OCI-M2 (cell line): ENCODE measurements around the gene KMT5C.
"Not testable (repeated sequence)": the region's sequence is repeated elsewhere in the genome, so short reads cannot be mapped to it uniquely, and the experiment has no call there.

ENCODE experiments used
- DNase-seq: peaks from one replicate; lab custom pipeline; 2025; ENCODE audit not compliant: unreplicated experiment; lab: John Stamatoyannopoulos, UW

The KMT5C gene

DNA sequence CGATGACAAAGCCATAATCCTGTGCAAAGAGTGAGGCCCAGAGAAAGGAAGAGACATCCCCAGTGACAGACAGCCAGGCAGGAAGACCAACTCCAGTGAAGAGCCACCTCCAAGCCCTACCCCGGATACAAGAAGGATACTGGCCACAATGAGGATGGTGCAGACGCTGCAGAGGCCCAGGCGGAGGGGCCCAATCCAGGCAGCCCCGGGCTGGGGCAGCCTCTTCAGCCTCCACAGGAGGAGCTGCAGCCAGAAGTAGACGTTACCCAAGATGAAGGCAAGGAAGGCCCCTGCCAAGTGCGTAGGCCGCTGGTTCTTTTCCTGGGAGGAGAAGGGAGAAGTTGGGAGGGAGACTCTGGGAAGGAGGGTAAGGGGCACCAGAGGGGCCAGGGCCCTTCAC is 23.0 kb upstream of the KMT5C start:
- no peak for DNase-seq

DNA sequence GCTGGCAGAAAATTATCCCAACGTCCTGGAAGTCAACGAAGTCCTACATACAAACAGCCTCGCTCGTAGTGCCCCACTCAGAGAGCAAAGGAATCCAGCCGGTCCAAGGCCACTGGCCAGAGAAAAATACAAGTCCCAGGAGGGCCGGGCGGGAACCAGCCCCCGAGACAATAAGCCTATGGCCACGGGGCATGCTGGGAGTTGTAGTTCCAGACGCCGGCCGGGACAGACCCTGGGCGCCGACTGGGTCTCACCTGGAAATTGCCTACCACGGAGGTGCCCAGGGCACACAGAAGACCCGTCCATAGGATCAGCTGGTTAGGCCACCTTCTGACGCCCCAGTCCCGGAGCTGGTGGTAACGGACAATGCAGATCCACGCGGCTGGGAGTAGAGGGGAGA is 19.9 kb upstream of the KMT5C start:
- no peak for DNase-seq

DNA sequence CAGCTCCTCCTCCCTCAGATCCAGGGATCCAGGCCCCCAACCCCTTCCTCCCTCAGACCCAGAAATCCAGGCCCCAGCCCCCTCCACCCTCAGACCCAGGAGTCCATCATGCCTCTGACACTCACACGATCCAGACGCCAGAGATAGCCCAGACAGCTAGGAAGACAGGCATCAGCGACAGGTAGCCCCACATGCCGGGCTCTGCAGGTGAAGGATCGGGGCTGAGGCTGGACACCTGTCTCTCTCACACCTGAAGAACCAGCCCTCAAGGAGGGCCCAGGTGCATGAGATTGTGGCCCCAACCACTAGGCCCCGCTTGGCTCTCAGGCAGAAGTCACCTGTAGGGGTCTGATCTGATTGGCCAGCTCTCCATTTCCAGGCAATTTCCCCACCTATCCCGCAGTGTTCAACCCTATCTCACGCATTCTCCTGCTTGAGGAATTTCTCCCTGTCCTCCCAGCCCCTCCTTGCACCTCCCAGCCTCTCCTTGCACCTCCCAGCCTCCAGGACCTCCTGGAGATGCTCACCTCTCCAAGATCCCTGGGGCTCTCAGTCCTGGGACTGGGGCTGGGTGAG is 18.7 kb upstream of the KMT5C start:
- no peak for DNase-seq

DNA sequence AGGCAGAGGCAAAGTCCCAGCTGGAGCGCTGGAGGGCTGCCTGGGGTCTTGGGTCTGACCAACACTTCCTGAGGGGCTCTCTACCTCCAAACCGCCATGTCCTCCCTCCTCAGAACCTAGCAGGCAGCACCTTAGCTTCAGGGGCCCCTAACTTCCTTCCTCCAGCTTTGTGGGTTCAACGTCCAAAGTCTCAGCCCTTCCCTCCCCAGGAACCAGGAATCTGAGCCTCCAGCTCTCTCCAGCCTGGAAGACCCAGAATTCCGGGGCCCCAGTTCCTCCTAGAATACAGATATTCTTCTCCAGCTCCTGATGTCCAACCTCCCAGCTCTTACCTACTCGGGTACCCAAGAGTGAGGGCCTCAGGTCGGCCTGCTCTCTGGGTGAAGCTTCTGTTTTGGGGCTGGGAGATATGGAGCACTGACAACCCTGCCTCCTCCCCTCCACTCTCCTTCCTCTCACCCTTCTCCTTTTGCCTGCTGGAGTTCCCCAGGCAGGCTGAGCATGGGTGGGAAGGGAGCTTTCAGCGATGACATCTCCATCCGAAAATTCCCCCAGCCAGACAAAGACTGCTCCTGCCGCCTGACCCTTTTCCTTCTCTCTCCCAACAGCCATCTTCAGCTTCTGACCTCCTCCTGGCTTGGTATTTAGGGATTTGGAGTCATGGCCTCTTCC is 18.1 kb upstream of the KMT5C start:
- DNase-seq: no peak

DNA sequence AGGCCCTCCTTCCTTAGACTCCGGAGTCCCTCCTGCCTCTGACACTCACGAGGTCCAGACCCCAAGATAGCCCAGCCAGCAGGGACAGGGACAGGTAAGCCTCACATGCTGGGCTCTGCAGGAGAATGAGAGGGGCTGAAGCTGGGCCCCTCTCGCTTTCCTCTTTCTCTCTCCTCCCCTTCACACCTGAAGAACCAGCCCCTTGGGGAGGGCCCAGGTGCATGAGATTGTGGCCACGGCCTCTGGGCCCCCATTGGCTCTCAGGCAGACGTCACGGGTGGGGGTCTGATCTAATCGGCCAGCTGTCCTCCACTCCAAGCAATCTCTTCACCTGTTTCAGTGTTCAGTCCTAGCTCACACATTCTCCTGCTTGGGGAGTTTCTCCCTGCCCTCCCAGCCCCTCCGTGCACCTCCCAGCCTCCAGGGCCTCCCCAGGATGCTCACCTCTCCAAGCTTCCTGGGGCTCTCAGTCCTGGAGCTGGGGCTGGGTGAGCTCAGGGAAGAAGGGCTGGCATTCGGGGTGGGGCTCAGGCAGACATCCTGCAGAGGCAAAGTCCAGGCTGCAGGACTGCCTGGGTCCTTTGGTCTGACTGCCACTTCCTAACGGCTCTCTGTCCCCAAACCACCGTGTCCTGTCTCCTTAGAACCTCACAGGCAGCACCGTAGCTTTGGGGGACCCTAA is 17.3 kb upstream of the KMT5C start:
- no peak for DNase-seq

DNA sequence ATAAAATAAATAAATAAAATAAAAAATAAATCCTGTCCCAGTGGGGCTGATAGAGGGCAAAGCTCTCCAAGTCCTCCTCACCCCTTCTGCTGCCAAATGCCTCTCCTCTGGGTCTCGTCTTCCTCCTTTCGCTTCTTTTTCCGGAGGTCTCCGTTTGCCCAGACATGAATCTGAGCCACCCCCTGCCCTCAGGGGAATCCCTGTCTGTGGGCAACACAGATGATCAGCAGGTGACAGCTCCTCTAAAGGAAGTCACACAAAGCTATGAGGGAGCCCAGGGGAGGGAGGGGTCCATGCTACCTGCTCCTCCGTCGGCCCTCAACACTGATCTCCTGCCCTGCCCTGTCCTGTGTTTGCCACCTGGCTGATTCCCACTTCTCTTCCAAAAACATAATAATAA is 15.0 kb upstream of the KMT5C start:
- DNase-seq: no peak

DNA sequence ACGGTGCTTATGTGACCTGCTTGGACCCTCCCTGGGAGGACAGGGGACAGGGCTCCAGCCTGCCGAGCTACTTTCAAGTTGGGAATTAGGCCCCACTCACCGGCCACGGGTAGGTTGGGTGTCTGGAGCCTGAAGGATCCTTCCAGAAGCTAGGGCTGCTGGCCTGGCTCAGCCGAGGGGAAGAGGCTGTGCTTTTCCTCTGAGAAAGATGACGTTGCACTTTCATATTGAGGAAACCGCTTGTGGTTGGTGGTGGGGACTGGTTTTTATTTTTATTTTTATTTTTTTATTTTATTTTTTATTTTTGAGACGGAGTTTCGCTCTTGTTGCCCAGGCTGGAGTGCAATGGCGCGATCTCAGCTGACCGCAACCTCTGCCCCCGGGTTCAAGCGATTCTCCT is 14.5 kb upstream of the KMT5C start, which contains the start of gene TMEM150B:
TMEM150B (minus strand) TSS at position 170 of the 400 bp plus-strand sequence. CDS start 4,305 bp downstream, outside the sequence.
- DNase-seq: no peak

DNA sequence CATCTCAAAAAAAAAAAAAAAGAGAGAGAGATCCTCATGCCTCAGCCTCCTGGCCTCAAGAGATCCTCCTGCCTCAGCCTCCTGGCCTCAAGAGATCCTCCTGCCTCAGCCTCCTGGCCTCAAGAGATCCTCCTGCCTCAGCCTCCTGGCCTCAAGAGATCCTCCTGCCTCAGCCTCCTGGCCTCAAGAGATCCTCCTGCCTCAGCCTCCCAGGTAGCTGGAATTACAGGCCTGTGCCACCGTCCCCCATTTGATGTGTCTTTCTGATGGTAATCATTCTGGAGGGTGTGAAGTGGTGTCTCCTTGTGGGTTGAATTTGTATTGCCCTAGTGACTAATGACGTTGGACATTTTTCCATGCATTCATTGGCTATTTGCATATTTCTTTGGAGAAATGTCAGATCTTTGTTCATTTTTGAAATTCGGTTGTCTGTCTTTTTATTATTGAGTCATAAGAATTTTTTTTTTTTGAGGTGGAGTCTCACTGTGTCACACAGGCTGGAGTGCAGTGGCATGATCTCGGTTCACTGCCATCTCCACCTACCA is 10.8 kb upstream of the KMT5C start:
- not testable (repeated sequence) for DNase-seq

DNA sequence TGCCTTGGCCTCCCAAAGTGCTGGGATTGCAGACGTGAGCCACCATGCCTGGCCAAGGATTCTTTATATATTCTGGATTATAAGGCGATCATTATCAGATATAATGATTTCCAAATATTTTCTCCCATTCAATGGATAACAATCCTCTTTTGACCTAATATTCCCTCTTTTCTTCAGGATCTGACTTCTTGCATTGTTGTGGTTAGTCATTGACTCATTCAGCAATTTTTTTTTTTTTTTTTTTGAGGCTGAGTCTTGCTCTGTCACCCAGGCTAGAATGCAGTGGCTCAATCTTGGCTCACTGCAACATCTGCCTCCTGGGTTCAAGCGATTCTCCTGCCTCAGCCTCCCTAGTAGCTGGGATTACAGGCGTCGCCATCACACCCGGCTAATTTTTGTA is 9.9 kb upstream of the KMT5C start:
- DNase-seq: not testable (repeated sequence)

DNA sequence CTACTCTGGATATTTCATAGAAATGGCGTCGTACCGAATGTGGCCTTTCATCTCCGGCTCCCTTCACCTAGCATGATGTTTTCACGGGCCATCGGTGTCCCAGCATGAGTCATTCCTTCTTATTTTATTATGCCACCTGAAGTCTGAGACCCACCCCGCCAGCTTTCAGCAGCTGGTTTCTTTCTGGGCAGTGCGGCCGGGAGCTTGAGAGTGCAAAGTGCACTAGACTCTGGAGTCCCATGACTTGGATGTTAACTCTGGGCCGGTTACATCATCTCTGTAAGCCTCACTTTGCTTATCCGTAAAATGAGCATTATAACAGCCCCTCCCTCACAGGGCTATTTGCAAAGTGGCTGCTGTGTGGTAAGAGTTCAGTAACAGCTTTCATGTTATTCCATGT is 5.8 kb upstream of the KMT5C start:
- DNase-seq: no peak

DNA sequence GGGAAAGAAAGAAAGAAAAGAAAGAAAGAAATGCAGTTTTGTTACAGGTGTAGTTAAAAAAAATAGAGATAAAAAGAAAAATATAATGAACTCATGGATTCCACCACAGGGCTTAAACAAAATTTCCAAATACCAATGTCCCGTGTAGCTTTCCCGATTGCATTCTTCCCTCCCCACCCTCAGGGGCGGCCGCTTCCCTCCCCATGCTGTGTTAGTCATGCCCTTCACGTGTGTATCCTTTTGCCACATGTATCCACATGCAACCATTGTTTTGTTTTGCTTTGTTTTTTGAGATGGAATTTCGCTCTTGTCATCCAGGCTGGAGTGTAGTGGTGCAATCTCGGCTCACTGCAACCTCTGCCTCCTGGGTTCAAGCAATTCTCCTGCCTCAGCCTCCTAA is 3.6 kb upstream of the KMT5C start:
- DNase-seq: no peak

DNA sequence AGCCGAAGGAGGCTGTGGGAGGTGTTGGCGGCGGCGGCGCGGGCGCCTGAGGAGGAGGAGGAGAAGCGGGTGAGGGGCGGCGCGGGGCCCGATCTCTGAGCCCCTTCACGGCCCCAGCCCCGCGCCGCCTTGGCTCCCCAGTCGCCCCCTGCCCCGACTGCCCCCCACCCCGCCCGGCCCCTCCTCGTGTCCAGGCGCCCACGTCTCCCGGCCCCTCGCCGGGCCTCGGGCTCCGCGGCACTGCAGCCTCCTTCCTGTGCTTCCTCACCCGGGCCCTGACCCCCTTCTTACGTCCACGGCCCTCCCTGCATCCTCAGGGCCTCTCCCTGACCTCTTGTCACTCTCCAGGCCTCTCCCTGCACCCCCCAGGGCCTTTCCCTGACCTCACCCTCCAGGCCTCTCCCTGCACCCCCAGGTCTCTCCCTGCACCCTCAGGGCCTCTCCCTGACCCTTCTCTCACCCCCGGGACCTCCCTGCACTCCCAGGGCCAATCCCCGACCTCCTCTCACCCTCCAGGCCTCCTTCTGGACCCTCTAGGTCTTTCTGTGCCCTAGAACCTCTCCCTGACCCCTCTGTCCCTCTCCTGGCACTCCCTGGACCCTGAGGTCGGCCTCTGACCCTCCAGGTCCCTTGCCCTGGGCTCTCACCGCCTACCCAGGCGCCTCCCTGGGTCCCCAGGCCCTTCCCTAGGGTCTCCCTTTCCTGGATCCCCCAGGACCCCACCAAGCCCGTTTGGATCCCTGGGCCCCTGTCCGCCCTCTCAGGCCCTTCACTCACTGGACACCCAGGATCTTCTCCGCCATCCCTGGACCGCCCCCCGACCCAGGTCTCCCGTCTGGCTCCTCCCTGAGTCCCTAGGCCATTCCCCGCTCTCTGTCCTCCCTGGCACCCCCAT is 460 bp downstream of the KMT5C start:
- no peak for DNase-seq

DNA sequence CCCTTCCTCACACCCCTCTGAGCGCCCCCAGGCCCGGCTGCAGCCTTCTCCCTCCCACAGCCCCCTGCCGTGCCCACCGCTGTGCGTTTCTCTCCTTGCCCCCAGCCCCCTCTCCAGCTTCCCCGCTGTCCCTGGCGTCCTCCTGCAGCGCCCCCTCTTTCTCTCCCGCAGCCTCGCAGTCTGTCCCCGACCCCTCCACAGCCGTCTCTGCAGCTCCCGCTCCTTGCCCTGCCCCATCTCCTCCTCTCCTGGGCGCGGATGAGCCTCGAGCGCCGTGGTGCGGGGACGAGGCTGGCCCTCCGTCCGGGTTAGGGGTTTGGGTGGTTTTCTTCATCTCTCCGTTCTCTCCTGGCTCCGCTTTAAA is 1.1 kb downstream of the KMT5C start:
- no peak for DNase-seq

DNA sequence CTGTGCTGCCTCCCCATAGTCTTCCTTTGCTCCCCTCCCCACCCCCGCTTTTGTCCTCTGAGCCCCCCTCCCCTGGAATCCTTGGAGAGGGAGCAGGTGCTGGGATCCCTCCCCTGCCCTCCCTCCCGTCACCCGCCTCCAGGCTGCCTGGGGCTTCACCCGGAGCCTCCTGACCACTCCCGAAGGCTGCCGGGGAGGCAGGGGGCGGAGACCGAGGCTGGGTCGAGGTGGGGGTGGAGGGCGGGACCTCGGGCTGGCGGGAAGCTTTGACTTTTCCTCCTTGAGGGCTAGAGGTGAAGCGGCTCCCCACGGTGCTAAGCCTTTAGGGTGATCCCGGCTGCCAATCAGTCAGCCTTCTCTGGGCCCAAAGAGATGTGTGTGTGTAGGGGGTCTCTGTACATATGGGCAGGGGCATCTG is 1.5 kb downstream of the KMT5C start:
- no peak for DNase-seq

DNA sequence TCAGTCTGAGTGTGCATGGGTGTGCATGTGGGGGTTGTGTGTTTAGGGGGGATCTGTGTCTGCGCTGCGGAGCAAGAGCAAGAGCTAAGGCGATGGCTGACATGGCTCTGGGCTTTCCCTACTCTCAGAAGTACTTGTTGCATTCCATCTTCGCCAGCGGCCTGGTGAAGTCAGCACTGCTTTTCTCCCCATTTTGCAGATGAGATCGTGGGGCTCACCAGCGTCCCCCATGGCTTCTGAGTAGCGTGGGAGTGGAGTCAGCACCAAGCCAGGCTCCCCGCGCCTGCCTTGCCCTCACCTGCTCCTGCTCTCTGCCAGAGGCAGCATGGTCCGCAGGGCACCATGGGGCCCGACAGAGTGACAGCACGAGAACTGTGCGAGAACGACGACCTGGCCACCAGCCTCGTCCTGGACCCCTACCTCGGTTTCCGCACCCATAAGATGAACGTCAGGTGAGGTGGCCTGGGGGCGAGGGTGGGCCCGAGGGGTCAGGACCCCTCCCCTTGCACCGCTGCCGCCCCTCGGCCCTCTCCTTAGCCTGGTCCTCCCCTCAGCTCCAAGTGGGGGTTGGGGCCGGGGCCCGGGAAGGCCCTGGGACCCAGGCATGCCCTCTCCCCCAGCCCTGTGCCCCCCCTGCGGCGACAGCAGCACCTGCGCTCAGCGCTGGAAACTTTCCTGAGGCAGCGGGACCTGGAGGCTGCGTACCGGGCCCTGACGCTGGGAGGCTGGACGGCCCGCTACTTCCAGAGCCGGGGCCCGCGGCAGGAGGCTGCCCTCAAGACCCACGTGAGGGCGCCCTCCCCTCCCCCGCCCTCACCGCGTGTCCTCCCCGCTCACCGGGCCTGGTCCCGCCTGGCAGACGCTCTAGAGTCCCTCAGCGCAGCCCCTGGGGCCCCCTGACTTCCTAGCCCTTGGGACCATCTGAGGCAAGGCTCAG is 2.2 kb downstream of the KMT5C start:
- DNase-seq: no peak

DNA sequence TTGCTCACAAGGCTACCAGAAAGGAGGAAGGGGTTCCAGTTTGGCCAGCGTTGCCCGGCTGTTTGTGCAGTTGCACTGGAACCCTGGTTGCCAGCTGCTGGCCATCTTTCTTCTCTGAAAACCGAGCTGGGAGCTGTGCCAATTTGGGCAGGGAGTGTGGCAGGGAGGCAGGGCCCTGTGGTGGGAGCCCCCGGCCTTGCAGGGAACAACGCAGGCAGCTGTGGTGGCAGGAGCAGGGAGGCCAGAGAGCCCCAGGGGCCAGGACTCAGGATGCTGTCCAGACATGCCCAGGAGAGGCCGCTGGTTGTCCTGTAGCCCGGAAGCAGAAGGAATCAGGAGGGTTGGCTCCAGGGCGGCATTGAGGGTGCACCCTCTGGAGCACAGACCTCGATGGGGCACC is 4.8 kb downstream of the KMT5C start:
- DNase-seq: no peak

DNA sequence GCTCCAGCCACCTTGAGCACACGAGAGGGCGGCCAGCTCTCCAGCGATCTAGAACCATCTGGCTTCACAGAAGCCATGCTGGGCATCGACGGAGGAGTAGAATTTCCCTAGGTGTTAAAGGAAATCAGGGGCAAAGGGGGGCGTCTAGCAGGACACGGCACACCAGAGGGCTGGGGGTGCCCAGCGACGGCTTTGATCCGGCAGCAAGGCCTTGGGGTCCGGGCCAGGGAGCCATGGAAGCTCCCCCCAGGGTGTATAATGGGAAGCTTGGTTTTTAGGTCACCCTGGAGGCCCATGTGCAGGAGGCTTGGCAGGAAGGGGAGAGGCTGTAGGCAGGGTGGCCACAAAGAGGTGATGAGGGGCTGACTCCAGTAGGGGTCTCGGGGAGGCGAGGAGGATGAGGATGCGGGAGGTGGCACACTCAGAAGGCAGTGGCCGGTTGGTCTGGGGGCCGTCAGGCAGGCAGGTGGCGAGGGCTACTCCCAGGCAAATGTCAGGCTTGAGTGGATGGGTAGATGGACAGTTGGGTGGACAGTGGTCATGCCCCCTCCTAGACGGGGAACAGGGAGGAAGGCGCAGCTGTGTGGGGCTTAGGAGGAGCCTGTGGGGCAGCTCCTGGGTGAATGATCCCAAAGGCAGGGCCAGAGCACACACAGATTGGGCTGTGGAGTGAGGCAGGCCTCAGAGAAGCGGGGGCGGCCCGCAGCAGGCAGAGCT is 5.6 kb downstream of the KMT5C start:
- no peak for DNase-seq

DNA sequence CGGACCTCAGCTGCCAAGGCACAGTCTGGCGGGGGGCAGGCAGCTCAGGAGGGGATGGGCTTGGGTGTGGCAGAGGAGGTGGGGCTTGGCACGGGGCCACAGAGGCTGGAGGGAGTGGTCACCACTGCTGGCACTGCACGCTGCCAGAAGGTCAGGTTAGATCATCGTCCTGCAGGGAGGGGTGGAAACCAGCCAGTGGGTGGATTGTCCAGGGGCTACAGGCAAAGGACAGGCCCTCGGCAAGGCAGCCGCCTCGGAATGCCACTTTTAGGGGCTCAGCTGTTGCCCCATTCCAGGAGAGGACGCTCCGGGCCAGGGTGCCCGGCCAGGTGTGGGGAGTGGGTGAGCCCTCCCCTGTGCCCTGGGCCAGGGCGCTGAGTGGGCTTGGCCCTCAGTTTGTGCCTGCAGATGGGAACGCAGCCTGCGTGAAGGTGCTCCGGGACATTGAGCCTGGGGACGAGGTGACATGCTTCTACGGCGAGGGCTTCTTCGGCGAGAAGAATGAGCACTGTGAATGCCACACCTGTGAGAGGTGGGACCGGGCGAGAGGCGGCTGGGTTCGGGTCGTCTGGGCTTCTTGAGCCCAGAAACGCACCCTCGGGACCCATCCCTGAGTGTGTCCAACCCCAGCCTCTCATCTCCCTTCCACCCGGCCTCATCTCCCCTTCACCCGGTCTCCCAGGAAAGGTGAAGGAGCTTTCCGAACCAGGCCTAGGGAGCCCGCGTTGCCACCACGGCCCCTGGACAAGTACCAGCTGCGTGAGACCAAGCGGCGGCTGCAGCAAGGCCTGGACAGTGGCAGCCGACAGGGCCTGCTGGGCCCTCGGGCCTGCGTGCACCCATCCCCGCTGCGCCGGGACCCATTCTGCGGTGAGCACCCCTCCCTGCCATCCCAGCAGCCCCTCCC is 6.4 kb downstream of the KMT5C start:
- DNase-seq: no peak
